GM12872 (cell line): Measurements from ENCODE around the gene NOL9.

ENCODE experiments used
- TF ChIP-seq, protein P1 (sequence below): IDR thresholded peaks from 3 replicates; pipeline ENCODE4 v1.5.1; 2011; ENCODE audit warnings: low read depth, mild to moderate bottlenecking, low read length, moderate library complexity; ENCODE audit not compliant: insufficient read depth

Gene NOL9

DNA sequence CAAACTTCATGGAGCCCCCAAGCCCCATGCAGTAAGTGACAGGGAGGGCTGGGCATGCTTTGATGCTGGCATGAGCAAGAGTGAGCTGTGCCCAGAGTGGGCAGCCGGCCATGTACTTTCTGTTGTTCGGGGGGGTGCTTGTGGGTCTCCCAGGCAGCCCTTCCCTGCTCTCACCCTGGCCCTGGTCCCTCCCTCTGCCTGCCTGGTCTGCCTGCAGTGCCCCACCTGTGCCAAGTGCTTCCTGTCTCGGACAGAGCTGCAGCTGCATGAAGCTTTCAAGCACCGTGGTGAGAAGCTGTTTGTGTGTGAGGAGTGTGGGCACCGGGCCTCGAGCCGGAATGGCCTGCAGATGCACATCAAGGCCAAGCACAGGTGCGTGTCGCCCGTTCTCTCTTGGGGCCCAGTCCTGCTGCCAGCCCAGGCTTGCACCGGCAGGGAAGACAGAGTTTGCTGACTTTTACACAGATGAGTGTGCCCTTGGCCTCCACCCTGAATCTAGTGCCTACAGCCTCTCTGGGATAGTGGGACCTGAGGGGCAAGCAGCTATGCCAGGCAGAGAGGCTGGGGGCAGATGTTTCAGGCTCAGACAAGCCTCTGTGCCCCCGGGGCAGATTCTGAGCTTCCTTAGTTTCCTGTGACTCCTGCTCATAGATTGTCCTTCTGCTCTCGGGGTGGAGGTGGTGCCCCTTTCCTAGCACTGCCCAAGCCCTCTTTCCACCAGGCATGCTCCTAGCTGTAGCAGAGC, 33.1 kb upstream of the NOL9 start:
- TF ChIP-seq, protein P1, sequence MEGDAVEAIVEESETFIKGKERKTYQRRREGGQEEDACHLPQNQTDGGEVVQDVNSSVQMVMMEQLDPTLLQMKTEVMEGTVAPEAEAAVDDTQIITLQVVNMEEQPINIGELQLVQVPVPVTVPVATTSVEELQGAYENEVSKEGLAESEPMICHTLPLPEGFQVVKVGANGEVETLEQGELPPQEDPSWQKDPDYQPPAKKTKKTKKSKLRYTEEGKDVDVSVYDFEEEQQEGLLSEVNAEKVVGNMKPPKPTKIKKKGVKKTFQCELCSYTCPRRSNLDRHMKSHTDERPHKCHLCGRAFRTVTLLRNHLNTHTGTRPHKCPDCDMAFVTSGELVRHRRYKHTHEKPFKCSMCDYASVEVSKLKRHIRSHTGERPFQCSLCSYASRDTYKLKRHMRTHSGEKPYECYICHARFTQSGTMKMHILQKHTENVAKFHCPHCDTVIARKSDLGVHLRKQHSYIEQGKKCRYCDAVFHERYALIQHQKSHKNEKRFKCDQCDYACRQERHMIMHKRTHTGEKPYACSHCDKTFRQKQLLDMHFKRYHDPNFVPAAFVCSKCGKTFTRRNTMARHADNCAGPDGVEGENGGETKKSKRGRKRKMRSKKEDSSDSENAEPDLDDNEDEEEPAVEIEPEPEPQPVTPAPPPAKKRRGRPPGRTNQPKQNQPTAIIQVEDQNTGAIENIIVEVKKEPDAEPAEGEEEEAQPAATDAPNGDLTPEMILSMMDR = no peak

DNA sequence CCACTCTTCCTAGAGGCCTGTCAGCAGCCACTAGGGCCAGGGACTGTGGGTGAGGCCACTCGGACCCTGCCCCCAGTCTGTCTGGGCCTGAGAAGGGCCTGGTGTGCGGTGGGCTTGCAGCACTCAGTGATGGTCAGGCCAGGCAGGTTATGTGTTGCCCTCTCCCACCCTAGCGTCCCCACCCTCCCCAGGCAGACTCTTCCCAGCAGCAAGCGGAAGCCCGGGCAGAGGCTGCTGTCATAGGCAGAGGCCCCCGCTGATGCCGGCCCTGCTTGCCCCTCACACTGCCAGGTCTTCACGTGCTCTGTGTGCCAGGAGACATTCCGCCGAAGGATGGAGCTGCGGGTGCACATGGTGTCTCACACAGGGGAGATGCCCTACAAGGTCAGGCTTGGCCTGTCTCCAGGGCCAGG, 32.1 kb upstream of the NOL9 start:
- TF ChIP-seq, protein P1 = no peak

DNA sequence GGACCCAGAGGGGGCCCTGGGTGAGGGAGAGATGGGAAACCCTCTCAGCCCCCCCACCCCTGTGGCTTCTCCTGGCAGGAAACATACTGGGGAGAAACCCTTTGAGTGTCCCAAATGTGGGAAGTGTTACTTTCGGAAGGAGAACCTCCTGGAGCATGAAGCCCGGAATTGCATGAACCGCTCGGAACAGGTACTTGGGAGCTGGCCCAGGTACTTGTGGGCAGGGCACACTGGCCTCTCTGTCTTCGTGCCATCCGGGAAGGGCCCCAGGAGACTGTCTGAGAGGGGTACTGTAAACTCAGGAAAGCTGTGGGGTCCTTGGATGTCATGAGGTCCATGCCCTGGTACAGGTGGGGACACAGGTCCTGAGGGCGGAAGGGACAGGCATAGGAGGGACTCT, 31.5 kb upstream of the NOL9 start:
- TF ChIP-seq, protein P1 = no peak

DNA sequence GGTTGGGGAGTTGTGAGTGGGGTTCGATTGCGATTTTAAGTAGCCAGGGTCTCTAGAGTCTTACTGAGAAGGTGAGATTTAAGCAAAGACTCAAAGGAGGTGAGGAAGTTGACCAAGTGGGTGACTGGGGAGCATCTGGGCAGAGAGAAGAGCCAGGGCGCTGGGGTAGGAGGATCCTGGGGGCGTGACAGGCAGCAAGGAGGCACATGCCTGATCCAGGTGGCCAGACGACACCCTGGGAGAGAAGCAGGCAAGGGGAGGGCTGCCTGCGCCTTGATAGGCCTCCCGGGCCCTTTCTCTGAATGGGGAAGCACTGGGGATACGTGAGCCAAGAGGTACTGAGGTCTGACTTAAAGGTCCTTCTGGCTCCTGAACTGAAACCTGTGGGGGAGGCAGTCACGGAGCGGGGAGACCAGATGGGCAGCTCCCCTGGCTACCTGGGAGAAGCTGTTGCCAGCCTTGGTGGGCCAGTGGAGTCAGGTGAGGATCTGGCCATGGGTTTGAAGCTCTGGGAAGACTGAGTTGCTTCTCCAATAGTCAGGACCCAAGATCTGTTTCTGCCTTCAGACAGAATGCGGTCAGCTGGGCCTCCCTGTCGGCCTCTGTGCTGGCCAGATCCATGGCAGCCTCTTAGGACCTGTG, 30.9 kb upstream of the NOL9 start:
- TF ChIP-seq, protein P1 = no peak

DNA sequence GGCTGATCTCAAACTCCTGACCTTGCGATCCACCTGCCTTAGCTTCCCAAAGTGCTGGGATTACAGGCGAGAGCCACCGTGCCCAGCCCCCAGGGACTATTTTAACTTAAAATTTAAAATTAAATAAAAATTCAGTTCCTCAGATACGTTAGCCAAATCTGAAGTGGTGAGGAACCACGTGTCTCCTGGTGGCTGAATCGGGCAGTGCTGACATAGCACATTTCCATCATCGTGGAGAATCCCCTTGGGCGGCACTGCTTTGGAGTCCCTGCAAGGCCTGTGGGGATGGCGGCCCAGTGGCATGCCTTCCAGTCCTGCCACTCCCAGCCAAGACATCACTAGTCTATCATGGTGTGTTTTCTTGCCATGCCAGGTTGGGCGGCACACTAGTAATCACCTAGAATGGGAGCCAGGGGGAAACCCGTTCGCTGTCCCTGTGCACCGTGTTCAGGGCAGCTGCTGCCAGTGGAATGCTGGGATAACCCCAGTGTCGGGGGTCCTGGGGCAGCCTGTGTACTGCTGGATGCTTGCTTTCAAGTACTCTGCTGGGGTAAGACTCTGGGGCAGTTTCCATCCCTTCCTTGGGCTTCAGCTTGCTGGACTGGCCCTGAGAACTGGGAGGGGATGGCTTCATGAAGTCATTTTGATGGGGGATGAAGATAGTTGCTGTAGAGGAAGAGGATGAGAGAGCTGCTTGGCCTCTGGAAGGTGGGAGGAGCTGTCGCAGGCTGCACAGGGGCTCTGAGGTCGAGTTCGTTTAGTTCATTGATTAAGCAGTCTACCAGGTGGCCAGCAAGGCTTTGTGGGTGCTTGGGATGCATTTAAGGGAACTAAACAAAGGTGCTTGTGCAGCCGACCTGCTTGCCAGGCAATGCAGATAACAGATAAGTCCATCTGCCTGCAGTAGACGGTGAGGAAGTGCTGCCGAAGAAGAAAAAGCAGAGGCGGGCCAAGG, 30.1 kb upstream of the NOL9 start:
- TF ChIP-seq, protein P1 = no peak

DNA sequence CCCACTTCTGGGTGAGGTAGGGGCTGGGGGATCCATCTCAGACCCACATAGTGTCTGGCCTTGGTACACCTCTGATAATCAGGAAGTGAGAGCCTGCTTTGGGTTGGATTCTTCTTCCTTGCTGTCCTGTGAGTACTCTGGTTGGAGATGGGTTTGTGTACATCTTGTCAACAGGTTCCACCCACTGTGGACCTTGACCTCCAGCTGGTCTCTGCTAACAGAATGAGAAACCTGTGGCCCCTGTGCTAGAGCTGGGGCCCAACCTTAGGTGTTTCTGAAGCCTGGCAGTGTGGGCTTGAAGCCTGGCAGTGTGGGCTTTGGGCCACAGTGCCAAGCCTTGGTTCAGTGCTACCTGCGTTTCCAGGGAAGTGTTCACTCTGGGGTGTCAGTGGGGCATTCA, 28.1 kb upstream of the NOL9 start:
- TF ChIP-seq, protein P1 = no peak
